Lower leg skin (tissue), 3 donors: Measurements from ENCODE around the gene SP3.

Experiments
- POLR2A ChIP-seq, 2 donors: fragments of 450-650 bp; IDR thresholded peaks; one replicate each; pipeline ENCODE4 v1.6.1; 2016 to 2017; ENCODE audit warnings: antibody characterized with exemption in 2 of 2, mild to moderate bottlenecking in 1 of 2, moderate library complexity in 1 of 2
- TF ChIP-seq, protein P1 (sequence below), 3 donors: fragments of 450-650 bp; IDR thresholded peaks; one replicate each; pipeline ENCODE4 v1.5.1; 2016; ENCODE audit warnings: antibody characterized with exemption in 3 of 3, mild to moderate bottlenecking in 3 of 3, moderate library complexity in 2 of 3

DNA sequence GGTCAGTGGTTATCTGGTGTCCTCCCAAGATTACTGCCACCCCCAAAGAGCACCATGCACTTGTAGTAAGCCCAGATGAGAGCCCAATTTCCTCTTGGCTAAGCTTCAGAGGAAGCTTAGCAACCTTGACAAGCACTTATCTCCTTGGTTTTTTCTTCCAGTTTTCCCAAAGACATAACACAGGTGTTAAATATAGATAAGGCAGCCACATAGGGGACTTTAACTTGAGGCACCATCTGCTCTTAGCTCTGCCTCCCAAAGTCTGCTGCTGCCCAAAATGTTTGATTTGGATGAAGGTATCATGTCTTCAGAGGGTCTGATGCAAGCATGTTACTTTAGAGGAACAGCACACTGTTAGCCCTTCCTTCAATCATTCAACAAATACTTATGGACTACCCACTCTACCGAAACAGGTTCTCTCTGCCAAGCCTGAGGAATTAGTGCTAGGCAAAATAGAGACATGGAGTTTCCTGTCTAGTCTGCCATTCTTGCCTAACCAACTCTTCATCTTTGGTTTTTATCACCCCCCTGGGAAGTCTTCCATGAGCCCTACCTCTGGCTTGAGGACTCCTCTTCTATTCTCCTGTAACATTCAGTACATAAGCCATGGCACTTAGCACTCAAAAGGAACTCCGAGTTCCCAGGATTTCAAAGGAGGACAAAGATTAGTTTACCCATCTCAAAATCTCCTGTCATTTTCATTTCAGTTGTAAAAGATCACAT, 73.7 kb downstream of the SP3 start:
- TF ChIP-seq, protein P1, sequence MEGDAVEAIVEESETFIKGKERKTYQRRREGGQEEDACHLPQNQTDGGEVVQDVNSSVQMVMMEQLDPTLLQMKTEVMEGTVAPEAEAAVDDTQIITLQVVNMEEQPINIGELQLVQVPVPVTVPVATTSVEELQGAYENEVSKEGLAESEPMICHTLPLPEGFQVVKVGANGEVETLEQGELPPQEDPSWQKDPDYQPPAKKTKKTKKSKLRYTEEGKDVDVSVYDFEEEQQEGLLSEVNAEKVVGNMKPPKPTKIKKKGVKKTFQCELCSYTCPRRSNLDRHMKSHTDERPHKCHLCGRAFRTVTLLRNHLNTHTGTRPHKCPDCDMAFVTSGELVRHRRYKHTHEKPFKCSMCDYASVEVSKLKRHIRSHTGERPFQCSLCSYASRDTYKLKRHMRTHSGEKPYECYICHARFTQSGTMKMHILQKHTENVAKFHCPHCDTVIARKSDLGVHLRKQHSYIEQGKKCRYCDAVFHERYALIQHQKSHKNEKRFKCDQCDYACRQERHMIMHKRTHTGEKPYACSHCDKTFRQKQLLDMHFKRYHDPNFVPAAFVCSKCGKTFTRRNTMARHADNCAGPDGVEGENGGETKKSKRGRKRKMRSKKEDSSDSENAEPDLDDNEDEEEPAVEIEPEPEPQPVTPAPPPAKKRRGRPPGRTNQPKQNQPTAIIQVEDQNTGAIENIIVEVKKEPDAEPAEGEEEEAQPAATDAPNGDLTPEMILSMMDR (IDR thresholded peaks at IDR 0.05), result no peak
- no peak for TF ChIP-seq POLR2A (IDR thresholded peaks at IDR 0.05)
